ENCODE results near the gene DPCD. TPM values are rescaled to one million over a fixed set of nuclear protein-coding genes. Genes with fewer than 3 reads are reported as not detected.

DPCD gene
- total and polyA plus RNA-seq, 3 donors from 2014 or later = 70.9 to 267 (median 87.6) TPM

- WGBS, 2 donors = 100% methylated on average over 3 of the region's 3 CpGs
- peaks cover 35% of the 10 kb centered on the region for H3K4me1 ChIP-seq
These were observed 25.5 kb downstream of the DPCD start for GRCh38 chr10:101613646-101614045.

DNA sequence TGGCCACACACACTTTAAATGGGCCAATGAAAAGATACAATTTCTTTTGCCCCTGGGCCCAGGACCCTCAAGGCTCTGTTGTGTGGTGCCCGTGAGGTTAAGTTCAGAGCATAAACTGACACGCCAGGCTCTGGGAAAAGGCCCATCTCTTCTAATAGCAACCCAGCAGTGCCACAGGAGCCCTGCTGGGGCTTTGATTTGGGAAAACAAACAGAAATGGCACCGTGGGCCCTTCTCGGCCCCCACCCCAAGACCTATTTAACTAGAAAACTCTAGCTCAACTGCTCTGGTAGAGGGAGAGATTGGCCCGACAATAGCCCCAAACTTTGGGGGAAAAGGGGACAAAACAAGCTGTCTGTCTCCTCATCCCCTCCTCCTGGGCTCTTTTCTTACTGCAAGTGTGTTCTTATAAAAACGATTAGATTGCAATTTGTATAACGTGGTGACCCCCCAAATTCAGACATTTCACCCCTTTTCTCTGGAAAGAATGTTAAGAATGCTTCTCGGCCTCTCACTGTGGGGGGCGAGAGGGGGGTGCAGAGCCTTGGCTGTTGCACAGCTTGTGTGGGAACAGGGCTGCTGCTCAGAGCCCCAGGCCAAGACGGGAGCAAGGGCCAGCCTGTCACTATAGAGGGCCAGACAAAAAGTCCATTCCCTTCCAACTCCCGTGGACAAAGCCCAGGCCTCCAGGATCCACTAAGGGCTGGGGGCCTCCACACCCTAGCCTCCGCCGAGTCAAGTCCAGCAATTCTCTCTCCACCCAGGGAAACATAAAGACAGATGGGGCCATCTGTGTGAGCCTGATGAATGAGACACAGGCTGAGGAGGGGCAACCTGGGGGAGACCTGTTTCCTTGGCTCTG lies 26.8 kb downstream of the DPCD start:
- Histone ChIP-seq H3K27ac (no peak overlapping the region), H3K4me3 (no peak overlapping the region), H3K27me3 (no peaks in the 10 kb centered on the region), H3K9me3 (no peaks in the 10 kb centered on the region), H3K4me1 (peaks cover 35% of the 10 kb centered on the region), H3K36me3 (ENCODE audit: low read depth, missing control alignments) (no peaks in the 10 kb centered on the region)
- 62 to 71% methylated on average over 11 to 13 of the region's 13 CpGs for WGBS, 2 donors
- no peak for DNase-seq
- no peak for TF ChIP-seq POLR2A (IDR thresholded peaks at IDR 0.05)
- TF ChIP-seq, protein P1, sequence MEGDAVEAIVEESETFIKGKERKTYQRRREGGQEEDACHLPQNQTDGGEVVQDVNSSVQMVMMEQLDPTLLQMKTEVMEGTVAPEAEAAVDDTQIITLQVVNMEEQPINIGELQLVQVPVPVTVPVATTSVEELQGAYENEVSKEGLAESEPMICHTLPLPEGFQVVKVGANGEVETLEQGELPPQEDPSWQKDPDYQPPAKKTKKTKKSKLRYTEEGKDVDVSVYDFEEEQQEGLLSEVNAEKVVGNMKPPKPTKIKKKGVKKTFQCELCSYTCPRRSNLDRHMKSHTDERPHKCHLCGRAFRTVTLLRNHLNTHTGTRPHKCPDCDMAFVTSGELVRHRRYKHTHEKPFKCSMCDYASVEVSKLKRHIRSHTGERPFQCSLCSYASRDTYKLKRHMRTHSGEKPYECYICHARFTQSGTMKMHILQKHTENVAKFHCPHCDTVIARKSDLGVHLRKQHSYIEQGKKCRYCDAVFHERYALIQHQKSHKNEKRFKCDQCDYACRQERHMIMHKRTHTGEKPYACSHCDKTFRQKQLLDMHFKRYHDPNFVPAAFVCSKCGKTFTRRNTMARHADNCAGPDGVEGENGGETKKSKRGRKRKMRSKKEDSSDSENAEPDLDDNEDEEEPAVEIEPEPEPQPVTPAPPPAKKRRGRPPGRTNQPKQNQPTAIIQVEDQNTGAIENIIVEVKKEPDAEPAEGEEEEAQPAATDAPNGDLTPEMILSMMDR (IDR thresholded peaks at IDR 0.05) = no peak
- intact Hi-C loops (cut with DNase I; ENCODE audit: low total_unique reads) = no loop called here

More at GRCh38 chr10:101613646-101614045, 25.5 kb downstream of the DPCD start:
- no peak overlapping the region for H3K4me3 ChIP-seq
- no peaks in the 10 kb centered on the region for H3K9me3 ChIP-seq
- H3K36me3 ChIP-seq (ENCODE audit: low read depth, missing control alignments) = no peaks in the 10 kb centered on the region
- H3K27me3 ChIP-seq = no peaks in the 10 kb centered on the region
- DNase-seq = no peak
- intact Hi-C loops (cut with DNase I; ENCODE audit: low total_unique reads) = no loop called here
- no peak overlapping the region for H3K27ac ChIP-seq
- TF ChIP-seq POLR2A (IDR thresholded peaks at IDR 0.05) = no peak
- TF ChIP-seq, protein P1 (IDR thresholded peaks at IDR 0.05) = no peak

GRCh38 chr10:101615525-101616116 lies 27.5 kb downstream of the DPCD start:
- H3K9me3 ChIP-seq = no peaks in the 10 kb centered on the region
- H3K27ac ChIP-seq = no peak overlapping the region
- no peak for DNase-seq
- no peak overlapping the region for H3K4me3 ChIP-seq
- TF ChIP-seq, protein P1 (IDR thresholded peaks at IDR 0.05) = no peak
- TF ChIP-seq POLR2A (IDR thresholded peaks at IDR 0.05) = no peak
- 85 to 91% methylated on average over 5 of the region's 5 CpGs for WGBS, 2 donors
- no peaks in the 10 kb centered on the region for H3K27me3 ChIP-seq
- intact Hi-C loops (cut with DNase I; ENCODE audit: low total_unique reads) = no loop called here
- H3K4me1 ChIP-seq = peaks cover 35% of the 10 kb centered on the region
- no peaks in the 10 kb centered on the region for H3K36me3 ChIP-seq (ENCODE audit: low read depth, missing control alignments)

- H3K4me3 ChIP-seq = no peak overlapping the region
- peak; percentile 63 for DNase-seq
- H3K9me3 ChIP-seq = no peaks in the 10 kb centered on the region
- H3K27me3 ChIP-seq = no peaks in the 10 kb centered on the region
- no peak for TF ChIP-seq POLR2A (IDR thresholded peaks at IDR 0.05)
- TF ChIP-seq, protein P1 (IDR thresholded peaks at IDR 0.05) = no peak
- 74 to 76% methylated on average over 8 to 9 of the region's 9 CpGs for WGBS, 2 donors
- H3K36me3 ChIP-seq (ENCODE audit: low read depth, missing control alignments) = no peaks in the 10 kb centered on the region
- intact Hi-C loops (cut with DNase I; ENCODE audit: low total_unique reads) = no loop called here
- H3K4me1 ChIP-seq = peaks cover 35% of the 10 kb centered on the region
- H3K27ac ChIP-seq = no peak overlapping the region
These were observed 28.4 kb downstream of the DPCD start for GRCh38 chr10:101616415-101617101.
